Measurements from ENCODE around the gene SSNA1.
A peak's percentile ranks its signal among the peaks of the same experiment; 100 is the strongest.

SSNA1 gene

DNA sequence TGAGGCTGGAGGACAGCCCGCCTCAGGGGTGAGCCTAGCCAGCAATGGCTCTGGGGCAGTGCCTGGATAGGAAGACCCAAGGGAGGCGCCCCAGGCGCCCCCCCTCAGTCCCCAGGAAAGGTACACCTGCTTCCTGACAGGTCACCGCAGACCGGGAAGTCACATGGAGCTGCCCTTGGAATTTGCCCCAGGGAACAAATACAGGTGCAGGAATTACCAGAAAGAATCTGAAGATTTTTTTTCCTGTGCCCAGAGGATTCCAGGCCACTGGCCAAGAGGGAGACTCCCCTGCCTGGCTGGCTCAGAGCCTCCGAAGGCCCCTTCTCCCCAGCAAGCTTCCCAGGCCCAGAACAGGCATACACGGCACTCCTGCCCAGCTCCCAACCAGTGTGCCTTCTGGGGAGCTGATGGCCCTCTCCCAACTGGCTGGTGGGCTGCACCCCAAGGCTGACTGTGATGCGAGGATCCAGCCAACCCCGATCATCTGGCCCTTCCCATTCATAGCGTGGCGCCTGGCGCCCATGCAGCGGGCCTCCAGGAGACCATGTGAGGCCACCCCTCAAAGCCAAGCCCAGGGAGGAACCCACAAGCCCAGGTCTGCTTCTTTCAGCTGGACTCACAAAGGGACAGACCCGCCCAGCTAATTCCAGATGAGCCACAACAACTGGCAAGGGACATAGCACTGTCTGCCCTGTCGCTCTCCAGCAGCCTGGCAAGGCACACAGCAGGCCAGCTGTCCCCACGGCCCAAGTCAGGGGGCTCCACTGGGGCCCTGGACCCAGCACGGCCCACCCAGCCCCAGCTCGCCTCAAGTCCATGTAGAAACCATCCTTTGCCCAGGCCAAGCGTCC lies 9.8 kb downstream of the SSNA1 start:
- DNase-seq (ENCODE audit: extremely low read depth in 1 of 2, low read depth in 1 of 2): no peak

DNA sequence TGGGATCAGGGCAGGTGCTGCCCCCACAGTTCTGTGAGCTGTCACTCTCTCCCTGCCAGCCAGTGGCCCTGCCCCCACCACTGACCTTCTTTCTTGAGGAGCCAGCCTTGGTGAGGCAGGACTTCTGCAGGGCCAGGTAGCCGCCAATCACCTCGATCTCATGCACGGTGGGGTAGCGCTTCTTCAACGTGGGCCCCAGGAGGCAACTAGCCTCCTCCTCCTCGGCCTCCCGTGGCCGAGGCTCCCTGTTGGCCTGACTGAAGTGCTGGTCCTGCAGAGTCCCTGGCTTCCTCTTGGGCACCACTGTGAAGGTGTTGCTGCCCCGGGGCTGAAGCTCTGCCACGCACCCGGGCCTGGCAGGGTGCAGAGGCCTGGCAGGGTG lies 10.4 kb downstream of the SSNA1 start:
- no peak for DNase-seq (ENCODE audit: extremely low read depth in 1 of 2, low read depth in 1 of 2)

DNA sequence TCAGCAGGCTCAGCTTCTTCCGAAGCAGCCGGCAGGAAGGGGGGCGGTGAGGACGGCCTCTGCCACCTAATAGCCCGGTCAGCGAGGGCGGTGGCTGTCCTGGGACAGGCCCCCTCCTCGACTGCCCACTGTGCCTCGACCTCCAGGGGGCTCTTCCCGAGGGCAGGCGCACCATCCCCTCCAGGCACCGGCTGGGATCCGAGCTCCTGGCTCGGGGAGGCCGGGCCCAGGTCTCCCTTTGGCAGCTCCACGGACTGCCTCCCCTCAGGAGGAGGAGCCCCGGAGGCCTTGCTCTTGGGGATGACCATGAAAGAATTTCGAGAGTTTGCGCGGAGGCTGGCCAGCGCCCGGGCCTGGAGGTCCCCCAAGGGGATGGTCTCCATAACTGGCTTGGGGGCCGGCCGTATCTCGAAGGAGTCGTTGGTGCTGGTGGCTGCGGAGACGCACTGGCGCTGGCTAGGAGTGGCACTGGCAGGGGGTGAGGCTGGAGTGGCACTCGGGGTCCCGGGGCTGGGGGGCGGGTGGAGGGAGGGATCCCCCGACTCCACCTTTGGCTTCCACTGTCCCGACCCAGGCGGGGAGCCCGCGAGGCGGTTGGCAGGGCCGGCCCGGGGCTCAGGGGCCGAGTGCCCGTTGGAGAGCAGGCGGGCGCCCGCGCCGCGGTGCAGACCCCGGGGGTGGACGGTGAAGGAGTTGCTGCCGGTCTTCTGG lies 11.1 kb downstream of the SSNA1 start:
- DNase-seq (ENCODE audit: extremely low read depth in 1 of 2, low read depth in 1 of 2): no peak

- DNase-seq (ENCODE audit: extremely low read depth in 1 of 2, low read depth in 1 of 2): peak; percentile 95 to 96
Measured at GRCh38 chr9:137200311-137201204, 12.1 kb downstream of the SSNA1 start, which contains the start of gene TPRN. Gene TPRN, minus strand, starts transcription at chr9:137200741. Its CDS starts 30 bp downstream, at chr9:137200711.

- DNase-seq (ENCODE audit: extremely low read depth in 1 of 2, low read depth in 1 of 2): no peak
Measured at GRCh38 chr9:137201205-137201868, 12.9 kb downstream of the SSNA1 start.

DNA sequence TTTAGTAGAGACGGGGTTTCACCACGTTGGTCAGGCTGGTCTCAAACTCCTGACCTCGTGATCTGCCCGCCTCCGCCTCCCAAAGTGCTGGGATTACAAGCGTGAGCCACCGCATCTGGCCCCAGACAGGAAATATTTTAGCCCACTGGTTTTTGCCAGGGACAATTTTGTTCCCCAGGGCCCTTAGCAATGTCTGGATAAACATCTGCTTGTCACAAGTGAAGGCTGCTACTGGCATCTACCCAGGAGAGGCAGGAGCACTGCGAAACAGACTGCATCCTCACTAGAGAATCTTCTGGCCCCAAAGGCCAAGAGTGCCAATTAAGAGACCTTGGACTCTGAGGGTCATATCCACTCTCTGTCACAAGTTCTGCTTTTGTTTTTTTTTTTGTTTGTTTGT lies 14.5 kb downstream of the SSNA1 start:
- DNase-seq (ENCODE audit: extremely low read depth in 1 of 2, low read depth in 1 of 2): no peak

DNA sequence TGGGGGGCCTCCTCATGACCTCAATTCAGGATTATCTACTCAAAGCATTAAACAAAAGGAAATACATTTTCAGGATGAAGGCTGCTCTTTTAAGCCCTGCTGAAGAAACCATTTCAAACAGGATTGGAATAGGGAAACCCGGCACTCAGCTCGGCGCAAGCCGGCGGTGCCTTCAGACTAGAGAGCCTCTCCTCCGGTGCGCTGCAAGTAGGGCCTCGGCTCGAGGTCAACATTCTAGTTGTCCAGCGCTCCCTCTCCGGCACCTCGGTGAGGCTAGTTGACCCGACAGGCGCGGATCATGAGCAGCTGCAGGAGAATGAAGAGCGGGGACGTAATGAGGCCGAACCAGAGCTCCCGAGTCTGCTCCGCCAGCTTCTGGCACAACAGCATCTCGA lies 16.3 kb downstream of the SSNA1 start:
- no peak for DNase-seq (ENCODE audit: extremely low read depth in 1 of 2, low read depth in 1 of 2)

- peak; percentile 82 to 95 for DNase-seq (ENCODE audit: extremely low read depth in 1 of 2, low read depth in 1 of 2)
Measured at GRCh38 chr9:137205126-137206069, 16.9 kb downstream of the SSNA1 start, which contains the start of the genes NDOR1 and TMEM203. Gene NDOR1, plus strand, starts transcription at chr9:137205700. Its CDS starts 78 bp downstream, at chr9:137205778. Gene TMEM203, minus strand, starts transcription at chr9:137205648. Its CDS starts 234 bp downstream, at chr9:137205414.

- no peak for DNase-seq (ENCODE audit: extremely low read depth in 1 of 2, low read depth in 1 of 2)
Measured at GRCh38 chr9:137206602-137207001, 18.1 kb downstream of the SSNA1 start.

DNA sequence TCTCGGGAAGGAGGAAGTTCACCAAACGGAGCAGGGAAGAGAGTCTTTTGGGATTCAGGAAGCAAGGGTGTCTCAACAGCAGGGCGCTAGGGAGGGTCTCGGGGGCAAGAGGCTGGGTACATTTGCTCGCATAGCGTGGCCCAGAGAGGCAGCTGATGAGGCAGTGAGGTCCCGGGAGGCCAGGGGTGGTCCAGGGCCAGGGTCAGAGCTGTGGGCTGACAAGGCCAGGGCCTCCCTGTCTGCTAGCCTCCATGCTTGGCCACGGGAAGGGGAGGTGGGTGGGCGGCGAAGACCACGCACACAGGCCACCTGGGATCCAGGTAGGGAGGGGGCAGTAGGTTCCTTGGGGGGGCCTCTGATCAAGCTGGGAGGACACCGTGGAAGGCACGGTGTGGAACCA lies 23.1 kb downstream of the SSNA1 start:
- DNase-seq (ENCODE audit: extremely low read depth in 1 of 2, low read depth in 1 of 2): no peak

- no peak for DNase-seq (ENCODE audit: extremely low read depth in 1 of 2, low read depth in 1 of 2)
Measured at GRCh38 chr9:137212520-137212919, 24.0 kb downstream of the SSNA1 start.

DNA sequence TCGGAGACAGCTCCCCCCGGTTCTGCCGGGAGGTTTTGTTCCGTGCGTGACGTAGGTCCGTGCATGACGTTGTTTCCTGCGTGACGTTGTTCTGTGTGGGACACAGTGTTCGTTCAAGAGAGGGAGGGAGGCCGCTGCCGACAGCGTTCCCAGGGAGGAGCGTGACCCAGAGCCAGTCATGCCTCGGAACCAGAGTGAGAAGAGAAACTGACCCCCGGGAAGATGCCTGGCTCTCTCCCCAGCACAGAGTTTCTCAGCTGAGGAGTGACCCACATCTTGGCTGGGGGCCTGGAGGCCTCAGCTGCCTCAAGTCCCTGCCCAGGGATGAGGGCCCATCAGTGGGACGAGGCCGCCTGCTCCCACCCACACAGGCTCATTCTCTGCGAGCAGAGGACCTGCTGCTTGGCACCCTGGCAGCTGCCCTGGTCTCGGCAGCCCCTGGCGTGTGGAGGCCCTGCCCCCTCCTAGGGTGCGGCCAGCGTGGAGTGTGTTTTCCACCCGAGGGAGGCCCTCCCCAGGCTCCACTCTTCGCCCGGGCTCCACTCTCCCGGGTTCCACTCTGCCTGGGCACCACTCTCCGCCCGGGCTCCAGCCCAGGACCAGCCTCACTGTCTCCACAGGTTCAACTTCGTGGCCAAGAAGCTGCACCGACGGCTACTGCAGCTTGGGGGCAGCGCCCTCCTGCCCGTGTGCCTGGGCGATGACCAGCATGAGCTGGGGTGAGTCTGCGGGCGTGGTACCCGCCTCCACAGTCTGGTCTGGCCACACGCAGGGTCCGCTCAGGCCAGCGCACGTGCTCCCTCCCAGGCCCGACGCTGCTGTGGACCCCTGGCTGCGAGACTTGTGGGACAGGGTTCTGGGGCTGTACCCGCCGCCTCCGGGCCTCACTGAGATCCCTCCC lies 24.9 kb downstream of the SSNA1 start:
- no peak for DNase-seq (ENCODE audit: extremely low read depth in 1 of 2, low read depth in 1 of 2)

GRCh38 chr9:137214620-137215019 lies 26.1 kb downstream of the SSNA1 start:
- DNase-seq (ENCODE audit: extremely low read depth in 1 of 2, low read depth in 1 of 2): no peak

DNA sequence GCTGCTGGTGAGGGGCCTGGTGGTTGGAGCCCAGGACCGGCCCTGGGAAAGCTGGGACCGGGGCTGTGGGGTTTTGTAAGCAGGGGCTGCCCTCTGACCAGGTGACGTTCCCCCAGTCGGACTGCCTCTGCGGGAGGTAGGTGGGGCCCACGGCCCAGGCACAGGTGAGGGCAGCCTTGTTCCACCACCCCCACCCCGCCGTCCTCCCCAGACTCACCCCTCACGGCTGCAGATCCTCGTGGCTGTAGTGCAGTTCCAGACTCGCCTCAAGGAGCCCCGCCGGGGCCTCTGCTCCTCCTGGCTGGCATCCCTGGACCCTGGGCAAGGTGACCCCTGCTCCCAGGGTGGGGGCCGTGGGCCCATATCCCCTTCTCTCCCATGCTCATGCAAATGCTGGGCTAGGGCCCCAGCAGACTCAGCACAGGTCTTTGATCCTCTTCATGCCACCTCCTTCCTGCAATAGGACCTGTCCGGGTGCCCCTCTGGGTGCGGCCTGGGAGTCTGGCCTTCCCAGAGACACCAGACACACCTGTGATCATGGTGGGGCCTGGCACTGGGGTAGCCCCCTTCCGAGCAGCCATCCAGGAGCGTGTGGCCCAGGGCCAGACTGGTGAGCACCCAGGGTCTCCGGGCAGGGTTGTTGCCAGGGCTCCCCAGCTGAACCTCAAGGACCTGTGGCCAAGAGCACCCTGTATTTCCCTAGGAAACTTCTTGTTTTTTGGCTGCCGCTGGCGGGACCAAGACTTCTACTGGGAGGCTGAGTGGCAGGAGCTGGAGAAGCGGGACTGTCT lies 26.9 kb downstream of the SSNA1 start:
- no peak for DNase-seq (ENCODE audit: extremely low read depth in 1 of 2, low read depth in 1 of 2)

- no peak for DNase-seq (ENCODE audit: extremely low read depth in 1 of 2, low read depth in 1 of 2)
Measured at GRCh38 chr9:137216188-137216965, 27.9 kb downstream of the SSNA1 start.

- no peak for DNase-seq (ENCODE audit: extremely low read depth in 1 of 2, low read depth in 1 of 2)
Measured at GRCh38 chr9:137217276-137218211, 29.1 kb downstream of the SSNA1 start.
